ENCODE measurements around the gene GPC6. TPM values are rescaled to one million over a fixed set of nuclear protein-coding genes. Genes with fewer than 3 reads are reported as not detected.

GPC6 gene
- total RNA-seq, 1 donor from 2014 or later, result 63.0 TPM

DNA sequence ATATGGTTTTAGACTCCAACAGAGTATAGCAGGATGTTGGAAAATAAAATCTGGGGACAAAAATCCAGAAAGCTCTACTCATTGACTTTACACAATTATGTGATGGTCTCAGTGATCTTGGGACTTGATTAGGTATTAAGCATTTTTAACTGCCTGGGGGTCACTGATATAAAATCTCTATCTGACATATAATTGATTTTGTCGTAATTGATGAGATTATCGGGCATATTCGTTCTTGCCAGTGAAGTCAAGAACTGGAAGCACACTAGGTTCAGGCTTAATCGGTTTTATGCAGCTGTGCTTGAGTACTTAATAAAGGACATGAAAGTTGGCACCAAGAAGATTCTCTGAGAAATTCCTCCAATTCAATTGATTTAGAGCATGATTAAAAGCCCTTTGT, 862.1 kb downstream of the GPC6 start:
- Histone ChIP-seq H3K27ac (ENCODE audit: low read depth, low read length) (no peak overlapping the region), H4K20me1 (ENCODE audit: insufficient read depth, low read length) (no peaks in the 10 kb centered on the region)
- TF ChIP-seq, protein P1, sequence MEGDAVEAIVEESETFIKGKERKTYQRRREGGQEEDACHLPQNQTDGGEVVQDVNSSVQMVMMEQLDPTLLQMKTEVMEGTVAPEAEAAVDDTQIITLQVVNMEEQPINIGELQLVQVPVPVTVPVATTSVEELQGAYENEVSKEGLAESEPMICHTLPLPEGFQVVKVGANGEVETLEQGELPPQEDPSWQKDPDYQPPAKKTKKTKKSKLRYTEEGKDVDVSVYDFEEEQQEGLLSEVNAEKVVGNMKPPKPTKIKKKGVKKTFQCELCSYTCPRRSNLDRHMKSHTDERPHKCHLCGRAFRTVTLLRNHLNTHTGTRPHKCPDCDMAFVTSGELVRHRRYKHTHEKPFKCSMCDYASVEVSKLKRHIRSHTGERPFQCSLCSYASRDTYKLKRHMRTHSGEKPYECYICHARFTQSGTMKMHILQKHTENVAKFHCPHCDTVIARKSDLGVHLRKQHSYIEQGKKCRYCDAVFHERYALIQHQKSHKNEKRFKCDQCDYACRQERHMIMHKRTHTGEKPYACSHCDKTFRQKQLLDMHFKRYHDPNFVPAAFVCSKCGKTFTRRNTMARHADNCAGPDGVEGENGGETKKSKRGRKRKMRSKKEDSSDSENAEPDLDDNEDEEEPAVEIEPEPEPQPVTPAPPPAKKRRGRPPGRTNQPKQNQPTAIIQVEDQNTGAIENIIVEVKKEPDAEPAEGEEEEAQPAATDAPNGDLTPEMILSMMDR (IDR thresholded peaks at IDR 0.05; ENCODE audit: insufficient read depth, low read depth, low read length), result no peak
- TF ChIP-seq EZH2 (IDR thresholded peaks at IDR 0.05; ENCODE audit: insufficient read depth, low read length), result no peak

DNA sequence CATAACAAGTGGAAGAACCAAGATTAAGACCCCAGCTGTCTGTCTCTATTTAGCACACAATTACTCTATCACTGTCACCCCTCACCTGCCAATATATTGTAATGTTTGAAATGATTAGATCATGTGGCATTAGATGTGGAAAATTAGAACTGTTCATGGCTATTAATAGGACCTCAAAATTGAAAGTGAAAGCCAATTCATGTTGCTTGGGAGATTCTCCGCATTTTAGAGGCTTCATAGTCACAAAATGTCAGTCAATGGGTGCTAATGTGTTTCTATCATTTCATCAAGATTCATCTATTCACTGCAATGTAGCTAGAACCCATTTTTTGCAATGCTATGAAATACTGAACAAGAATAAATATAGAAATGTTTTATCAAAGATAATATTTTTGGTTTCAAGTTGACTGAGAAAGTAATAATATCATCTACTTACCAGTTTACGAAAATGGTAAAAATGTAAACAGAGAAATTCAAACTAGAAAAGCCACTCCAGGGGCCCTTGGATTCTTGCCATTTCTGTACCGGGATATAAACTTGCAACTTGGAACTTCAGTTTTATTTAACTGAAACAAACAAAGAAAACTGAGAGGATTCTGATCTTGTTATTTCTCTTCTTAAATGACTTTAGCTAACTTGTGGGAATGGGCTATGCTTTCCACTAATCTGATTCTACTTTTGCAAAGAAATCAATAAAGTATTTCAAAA, 864.3 kb downstream of the GPC6 start:
- H3K36me3 ChIP-seq (ENCODE audit: insufficient read depth, low read length), result no peaks in the 10 kb centered on the region

More for the DNA sequence above, 862.1 kb downstream of the GPC6 start:
- no peak overlapping the region for H3K4me3 ChIP-seq (ENCODE audit: insufficient read depth, low read depth, low read length)
- no peaks in the 10 kb centered on the region for H3K79me2 ChIP-seq (ENCODE audit: insufficient read depth, low read length)
- no peak overlapping the region for H3K9ac ChIP-seq (ENCODE audit: low read length)
- H3K9me3 ChIP-seq (ENCODE audit: insufficient read depth, low read depth, low read length), result no peaks in the 10 kb centered on the region
- Mint-ChIP-seq H3K9me3 (ENCODE audit: unreplicated experiment) (peaks cover 5% of the 10 kb centered on the region), H3K4me1 (ENCODE audit: low read depth, unreplicated experiment) (peaks cover 3% of the 10 kb centered on the region), H3K36me3 (ENCODE audit: low read depth, unreplicated experiment) (peaks cover 4% of the 10 kb centered on the region), H3K27ac (ENCODE audit: unreplicated experiment) (no peak overlapping the region), H3K4me3 (ENCODE audit: unreplicated experiment) (no peak overlapping the region), H3K27me3 (ENCODE audit: low read depth, unreplicated experiment) (no peaks in the 10 kb centered on the region)
- no peaks in the 10 kb centered on the region for H3K4me1 ChIP-seq (ENCODE audit: insufficient read depth, low read length)
- H3K4me2 ChIP-seq (ENCODE audit: low read length), result no peak overlapping the region
- DNase-seq (ENCODE audit: low read depth) (no peak), FAIRE-seq (no peak)
- H3K36me3 ChIP-seq (ENCODE audit: insufficient read depth, low read length), result no peaks in the 10 kb centered on the region
- H2AFZ ChIP-seq (ENCODE audit: low read depth, low read length), result no peak overlapping the region
- no peaks in the 10 kb centered on the region for H3K27me3 ChIP-seq (ENCODE audit: insufficient read depth, low read length)

More for the DNA sequence above, 864.3 kb downstream of the GPC6 start:
- no peak overlapping the region for H3K9ac ChIP-seq (ENCODE audit: low read length)
- H3K36me3 Mint-ChIP-seq (ENCODE audit: low read depth, unreplicated experiment), result peaks cover 4% of the 10 kb centered on the region
- no peak overlapping the region for H3K4me2 ChIP-seq (ENCODE audit: low read length)
- peaks cover 3% of the 10 kb centered on the region for H3K4me1 Mint-ChIP-seq (ENCODE audit: low read depth, unreplicated experiment)
- no peaks in the 10 kb centered on the region for H3K27me3 ChIP-seq (ENCODE audit: insufficient read depth, low read length)
- DNase-seq (ENCODE audit: low read depth) (no peak), FAIRE-seq (peak; percentile 5)
- no peak overlapping the region for H2AFZ ChIP-seq (ENCODE audit: low read depth, low read length)
- H3K27ac Mint-ChIP-seq (ENCODE audit: unreplicated experiment), result no peak overlapping the region
- no peak overlapping the region for H3K4me3 ChIP-seq (ENCODE audit: insufficient read depth, low read depth, low read length)
- H3K4me1 ChIP-seq (ENCODE audit: insufficient read depth, low read length), result no peaks in the 10 kb centered on the region
- H3K79me2 ChIP-seq (ENCODE audit: insufficient read depth, low read length), result no peaks in the 10 kb centered on the region
- H3K27me3 Mint-ChIP-seq (ENCODE audit: low read depth, unreplicated experiment), result no peaks in the 10 kb centered on the region
- peaks cover 5% of the 10 kb centered on the region for H3K9me3 Mint-ChIP-seq (ENCODE audit: unreplicated experiment)
- no peaks in the 10 kb centered on the region for H3K9me3 ChIP-seq (ENCODE audit: insufficient read depth, low read depth, low read length)
- no peak overlapping the region for H3K27ac ChIP-seq (ENCODE audit: low read depth, low read length)
- H3K4me3 Mint-ChIP-seq (ENCODE audit: unreplicated experiment), result no peak overlapping the region
- TF ChIP-seq, protein P1 (IDR thresholded peaks at IDR 0.05; ENCODE audit: insufficient read depth, low read depth, low read length), result no peak
- TF ChIP-seq EZH2 (IDR thresholded peaks at IDR 0.05; ENCODE audit: insufficient read depth, low read length), result no peak
- H4K20me1 ChIP-seq (ENCODE audit: insufficient read depth, low read length), result no peaks in the 10 kb centered on the region

Measured in astrocyte (in vitro differentiated cells and primary cell).